ENCODE measurements around the gene NCAPD2.

DNA sequence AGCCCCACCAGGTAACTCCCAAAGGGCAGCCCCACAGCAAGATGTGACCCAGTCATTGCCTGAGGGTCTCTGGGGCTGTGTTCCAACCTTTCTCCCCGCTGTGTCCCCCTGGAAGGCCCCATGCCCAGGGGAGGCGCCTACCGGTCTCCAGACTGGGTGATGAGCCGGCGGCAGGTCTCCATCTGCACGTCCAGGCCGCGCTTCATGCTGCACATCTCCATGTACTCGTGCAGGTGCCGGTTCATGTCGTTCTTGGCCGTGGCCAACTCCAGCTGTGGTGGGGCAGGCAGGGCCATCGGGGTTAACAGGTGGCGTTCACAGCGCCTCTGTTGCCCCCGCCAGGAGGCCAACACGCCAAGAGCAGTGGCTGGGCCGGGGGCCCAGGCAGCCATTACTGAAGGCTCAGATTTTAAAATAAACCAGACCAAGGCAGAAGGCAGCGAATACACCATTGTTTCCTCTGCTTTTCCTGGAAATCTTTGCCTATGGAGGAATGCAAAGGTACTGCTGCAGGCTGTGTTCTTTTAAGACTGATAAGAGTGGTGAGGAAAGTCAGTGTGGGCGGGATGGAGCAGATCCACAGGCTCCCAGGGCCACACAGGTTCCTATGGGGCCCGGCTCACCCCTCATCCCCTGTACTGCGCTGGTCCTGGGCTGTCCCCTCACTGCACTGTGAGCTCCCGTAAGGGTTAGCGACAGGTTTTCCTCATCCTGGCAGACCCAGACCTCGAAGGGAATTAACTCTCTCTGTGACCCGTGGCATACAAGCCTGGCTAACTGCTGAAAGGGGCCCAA, 47.7 kb downstream of the NCAPD2 start:
- TF ChIP-seq, protein P1, sequence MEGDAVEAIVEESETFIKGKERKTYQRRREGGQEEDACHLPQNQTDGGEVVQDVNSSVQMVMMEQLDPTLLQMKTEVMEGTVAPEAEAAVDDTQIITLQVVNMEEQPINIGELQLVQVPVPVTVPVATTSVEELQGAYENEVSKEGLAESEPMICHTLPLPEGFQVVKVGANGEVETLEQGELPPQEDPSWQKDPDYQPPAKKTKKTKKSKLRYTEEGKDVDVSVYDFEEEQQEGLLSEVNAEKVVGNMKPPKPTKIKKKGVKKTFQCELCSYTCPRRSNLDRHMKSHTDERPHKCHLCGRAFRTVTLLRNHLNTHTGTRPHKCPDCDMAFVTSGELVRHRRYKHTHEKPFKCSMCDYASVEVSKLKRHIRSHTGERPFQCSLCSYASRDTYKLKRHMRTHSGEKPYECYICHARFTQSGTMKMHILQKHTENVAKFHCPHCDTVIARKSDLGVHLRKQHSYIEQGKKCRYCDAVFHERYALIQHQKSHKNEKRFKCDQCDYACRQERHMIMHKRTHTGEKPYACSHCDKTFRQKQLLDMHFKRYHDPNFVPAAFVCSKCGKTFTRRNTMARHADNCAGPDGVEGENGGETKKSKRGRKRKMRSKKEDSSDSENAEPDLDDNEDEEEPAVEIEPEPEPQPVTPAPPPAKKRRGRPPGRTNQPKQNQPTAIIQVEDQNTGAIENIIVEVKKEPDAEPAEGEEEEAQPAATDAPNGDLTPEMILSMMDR (IDR thresholded peaks at IDR 0.05), result no peak
- TF ChIP-seq POLR2A (IDR thresholded peaks at IDR 0.05), result no peak
